Esophagus muscularis mucosa (tissue), 4 donors: Measurements from ENCODE around the gene ZNF516.

Experiments used
- EP300 ChIP-seq: sonication (generic); formaldehyde crosslinking; IDR thresholded peaks from one replicate; pipeline ENCODE4 v1.6.1; 2017; ENCODE audit warnings: antibody characterized with exemption
- POLR2A ChIP-seq: fragments of 450-650 bp; IDR thresholded peaks from one replicate; pipeline ENCODE4 v1.6.1; 2017; ENCODE audit warnings: antibody characterized with exemption, moderate library complexity, mild to moderate bottlenecking, low read depth
- POLR2AphosphoS5 ChIP-seq, 2 donors: sonication (generic); formaldehyde crosslinking; IDR thresholded peaks; one replicate each; pipeline ENCODE4 v1.6.1; 2017; ENCODE audit warnings: antibody characterized with exemption in 2 of 2
- TF ChIP-seq, protein P1 (sequence below), 3 experiments: fragments of 200-600 bp in 2 of 3; fragments of 450-650 bp in 1 of 3; sonication (generic) in 2 of 3; IDR thresholded peaks; one replicate each; pipeline ENCODE4 v1.5.1; 2017 to 2019; ENCODE audit warnings: antibody characterized with exemption in 3 of 3, mild to moderate bottlenecking in 2 of 3, moderate library complexity in 1 of 3

DNA sequence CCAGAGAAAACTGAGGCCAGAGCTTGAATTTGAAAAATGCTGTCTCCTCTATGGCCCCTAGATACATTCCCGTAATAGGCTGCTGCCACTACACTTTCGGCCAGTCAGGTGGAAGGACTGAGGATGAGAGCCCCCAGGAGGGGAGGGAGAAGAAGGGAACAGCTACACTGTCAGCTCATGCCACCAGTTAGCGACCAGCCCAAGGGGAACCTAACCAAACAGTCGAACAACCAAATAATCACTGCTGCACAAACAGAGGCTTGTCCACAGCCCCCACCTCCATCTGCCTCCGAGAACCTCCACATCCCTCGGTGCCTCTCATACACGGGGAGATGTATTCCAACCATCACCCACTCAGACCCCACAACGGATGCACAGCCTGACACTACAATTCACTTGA lies 7.3 kb downstream of the ZNF516 start:
- TF ChIP-seq, protein P1, sequence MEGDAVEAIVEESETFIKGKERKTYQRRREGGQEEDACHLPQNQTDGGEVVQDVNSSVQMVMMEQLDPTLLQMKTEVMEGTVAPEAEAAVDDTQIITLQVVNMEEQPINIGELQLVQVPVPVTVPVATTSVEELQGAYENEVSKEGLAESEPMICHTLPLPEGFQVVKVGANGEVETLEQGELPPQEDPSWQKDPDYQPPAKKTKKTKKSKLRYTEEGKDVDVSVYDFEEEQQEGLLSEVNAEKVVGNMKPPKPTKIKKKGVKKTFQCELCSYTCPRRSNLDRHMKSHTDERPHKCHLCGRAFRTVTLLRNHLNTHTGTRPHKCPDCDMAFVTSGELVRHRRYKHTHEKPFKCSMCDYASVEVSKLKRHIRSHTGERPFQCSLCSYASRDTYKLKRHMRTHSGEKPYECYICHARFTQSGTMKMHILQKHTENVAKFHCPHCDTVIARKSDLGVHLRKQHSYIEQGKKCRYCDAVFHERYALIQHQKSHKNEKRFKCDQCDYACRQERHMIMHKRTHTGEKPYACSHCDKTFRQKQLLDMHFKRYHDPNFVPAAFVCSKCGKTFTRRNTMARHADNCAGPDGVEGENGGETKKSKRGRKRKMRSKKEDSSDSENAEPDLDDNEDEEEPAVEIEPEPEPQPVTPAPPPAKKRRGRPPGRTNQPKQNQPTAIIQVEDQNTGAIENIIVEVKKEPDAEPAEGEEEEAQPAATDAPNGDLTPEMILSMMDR (IDR thresholded peaks at IDR 0.05): no peak
- TF ChIP-seq POLR2AphosphoS5 (IDR thresholded peaks at IDR 0.05) (no peak), POLR2A (no peak), EP300 (no peak)
